ENCODE data around the gene UCP2.
A peak's percentile ranks its signal among the peaks of the same experiment; 100 is the strongest.

The UCP2 gene, protein sequence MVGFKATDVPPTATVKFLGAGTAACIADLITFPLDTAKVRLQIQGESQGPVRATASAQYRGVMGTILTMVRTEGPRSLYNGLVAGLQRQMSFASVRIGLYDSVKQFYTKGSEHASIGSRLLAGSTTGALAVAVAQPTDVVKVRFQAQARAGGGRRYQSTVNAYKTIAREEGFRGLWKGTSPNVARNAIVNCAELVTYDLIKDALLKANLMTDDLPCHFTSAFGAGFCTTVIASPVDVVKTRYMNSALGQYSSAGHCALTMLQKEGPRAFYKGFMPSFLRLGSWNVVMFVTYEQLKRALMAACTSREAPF

DNA sequence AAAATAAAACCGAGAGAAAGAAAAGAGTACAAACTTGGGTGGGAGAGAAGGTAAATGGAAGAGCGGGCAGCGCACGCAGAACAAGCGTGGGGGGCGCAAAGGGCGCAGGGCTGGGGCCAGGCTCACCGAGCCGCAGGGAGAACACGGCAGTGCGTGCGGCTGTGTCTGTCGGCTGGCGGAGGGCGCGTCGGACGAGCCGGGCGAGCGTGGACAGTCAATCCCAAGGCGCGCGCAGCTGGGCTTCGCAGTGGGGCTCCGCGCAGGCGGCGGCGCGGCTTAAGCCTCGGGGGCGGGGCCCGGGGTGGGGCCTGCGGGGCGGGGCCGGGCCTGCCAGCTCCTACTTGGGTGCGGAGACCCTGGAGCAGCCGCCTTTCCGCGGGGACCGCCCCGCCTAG is at the start of gene UCP2:
Gene UCP2 (minus strand): TSS at position 249 of the 395 bp plus-strand sequence. CDS start 4,465 bp downstream, outside the sequence.
- peak; percentile 75 to 95 for DNase-seq

DNA sequence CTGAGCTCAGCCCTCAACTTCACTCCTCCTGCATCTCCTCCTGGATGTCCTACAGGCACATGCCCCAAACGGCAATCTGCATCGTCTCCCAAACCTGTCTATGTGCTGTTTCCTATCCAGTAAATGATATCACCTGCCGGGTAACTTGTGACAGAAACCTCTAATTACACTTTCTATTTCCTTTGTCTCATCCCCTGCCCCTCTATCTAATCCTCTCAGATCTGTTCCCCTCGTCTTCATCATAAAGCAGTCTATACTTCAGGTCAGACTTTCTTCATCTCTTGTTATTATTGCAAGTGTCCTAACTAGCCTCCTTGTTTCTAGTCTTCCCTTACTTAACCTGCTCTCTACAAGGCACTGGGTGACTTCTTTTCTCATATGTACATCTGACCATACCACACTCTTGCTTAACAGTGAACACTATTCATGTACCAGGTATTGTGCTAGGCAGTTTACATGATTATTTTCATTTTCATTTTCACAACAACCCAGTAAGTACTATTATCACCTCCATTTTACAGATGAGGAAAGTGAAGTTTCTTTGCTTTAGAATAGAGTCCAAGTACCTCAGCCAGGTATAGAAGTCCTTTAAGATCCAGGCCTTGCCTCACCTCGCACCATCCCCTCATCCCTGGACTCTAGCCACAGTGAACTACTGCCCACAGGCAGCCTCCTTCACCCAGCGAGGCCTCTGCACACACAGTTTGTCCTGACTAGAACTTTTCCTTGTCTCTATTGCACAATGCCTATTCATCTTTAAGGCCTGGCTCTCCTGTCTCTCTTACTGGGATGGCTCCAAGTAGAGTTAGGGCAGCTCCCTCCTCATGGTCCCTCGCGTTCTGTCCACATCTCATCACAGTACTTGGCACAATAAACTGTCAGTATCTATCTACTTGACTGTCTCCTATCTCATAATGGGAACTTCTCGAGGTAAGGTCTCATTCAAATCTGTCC is 48.4 kb upstream of the UCP2 start:
- DNase-seq = no peak

DNA sequence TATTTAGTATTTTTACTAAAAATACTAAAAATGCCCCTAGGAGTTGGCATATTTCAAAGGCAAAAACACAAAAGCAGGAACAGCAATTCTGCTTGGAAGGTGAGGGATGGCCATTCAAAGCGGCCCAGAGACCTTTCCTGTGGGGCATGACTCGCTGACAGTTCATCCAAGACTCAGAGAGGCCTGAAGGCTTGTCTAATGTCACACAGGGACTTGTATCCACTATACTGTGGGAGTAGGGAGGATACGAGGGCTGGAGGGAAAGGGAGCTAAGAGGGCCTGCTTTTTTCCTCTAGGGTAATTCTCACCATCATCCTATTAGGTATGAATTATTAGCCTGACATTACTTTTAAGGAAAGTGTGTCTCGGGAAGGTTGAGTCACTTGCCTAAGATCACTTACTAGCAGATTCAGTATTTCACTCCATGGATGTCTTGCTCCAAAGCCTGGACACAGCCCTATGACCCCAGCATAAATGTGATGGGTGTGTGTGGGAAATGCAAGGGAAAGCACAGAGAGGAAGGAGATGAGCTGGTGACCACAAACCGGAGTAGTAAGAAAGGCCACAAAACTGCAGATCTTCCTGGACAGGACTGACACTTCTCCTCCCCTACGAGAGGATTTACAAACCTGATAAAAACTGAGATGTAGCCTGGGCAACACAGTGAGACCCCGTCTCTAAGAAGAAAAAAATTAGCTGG is 43.0 kb upstream of the UCP2 start:
- no peak for DNase-seq

DNA sequence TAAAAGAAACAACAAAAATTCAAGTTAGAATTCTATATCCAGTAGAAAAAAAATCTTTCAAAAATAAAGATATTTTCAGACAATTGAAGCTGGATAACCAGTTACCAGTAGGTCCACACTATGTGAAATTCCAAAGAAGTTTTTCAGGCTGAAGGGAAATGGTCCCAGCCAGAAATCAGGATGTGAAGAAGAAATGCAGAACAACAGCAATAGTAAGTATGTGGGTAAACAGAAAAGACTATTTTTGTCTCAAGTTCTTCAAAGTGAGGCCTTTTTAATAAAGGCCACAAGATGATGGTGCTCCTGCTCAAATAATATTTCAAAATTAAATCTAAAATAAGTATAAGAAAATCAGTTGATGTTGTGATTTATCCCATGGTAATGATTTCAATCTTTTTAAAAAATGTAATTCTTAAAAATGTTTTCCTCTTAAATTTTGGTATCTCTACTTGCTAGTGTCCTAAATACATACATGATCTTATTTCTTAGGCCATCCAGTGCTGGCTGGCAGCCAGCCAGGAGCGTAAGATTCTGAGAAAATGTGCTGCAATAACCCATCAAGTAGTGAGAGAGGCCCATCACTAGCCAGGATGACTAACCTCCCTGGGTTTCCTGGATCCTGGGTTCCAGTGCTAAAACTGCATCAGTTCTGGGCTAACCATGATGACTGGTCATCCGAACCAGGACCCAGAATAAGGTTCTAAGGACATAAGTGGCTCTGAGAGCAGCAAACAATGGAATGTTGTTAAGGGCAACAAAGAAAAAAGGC is 41.8 kb upstream of the UCP2 start:
- DNase-seq = no peak

DNA sequence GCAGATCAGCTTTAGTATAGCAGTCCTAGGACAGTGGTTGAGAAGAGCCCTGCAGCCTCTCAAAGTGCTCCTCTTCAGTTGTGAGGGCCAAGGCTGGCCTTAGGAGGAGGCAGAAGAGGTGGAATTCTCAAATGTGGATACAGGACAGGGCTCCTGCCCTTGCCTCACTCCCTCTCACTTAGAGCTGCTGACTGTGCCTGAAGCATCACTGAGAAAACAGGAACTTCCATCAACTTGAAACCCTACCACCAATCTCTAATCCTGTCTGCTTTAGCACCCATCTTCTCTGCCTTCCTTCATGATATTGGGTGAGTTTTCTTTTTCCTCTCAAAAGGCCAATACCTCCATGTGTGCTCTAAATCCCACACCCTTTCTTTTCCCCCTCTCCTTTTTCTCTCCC is 40.6 kb upstream of the UCP2 start:
- no peak for DNase-seq

DNA sequence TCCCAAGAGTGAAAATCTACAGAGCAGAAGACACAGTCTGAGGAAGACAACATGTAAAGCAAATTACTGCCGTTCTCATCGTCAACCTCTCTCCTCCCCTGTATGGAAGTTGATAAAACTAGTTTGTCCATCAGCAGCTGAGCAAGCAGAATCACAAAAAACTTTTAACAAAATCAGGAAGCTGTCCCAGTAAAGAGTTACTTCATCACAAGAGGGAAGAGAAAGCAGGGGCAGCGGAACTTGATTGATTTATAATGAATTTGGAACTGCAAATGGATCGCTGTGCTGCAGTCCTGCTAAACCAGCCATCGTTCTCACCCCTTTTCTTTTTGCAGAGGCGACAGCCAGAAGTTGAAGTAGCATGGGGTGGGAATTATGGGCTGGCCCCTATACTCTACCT is 39.9 kb upstream of the UCP2 start:
- DNase-seq = no peak

DNA sequence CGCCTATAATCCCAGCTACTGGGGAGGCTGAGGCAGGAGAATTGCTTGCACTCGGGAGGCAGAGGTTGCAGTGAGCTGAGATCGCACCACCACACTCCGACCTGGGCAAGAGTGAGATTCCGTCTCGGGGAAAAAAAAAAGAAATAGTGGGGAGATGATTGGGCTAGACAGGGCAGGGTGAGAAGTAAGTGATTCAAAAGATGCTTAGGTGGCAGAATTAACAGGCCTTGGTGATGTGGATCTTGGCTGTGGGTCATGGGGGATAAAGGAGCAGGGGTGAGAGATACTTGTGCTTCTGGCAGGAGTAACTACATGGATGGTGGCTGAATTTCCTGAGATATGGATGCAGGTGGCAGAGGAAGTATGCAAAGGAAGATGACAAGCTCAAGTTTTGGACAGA is 39.4 kb upstream of the UCP2 start:
- no peak for DNase-seq

DNA sequence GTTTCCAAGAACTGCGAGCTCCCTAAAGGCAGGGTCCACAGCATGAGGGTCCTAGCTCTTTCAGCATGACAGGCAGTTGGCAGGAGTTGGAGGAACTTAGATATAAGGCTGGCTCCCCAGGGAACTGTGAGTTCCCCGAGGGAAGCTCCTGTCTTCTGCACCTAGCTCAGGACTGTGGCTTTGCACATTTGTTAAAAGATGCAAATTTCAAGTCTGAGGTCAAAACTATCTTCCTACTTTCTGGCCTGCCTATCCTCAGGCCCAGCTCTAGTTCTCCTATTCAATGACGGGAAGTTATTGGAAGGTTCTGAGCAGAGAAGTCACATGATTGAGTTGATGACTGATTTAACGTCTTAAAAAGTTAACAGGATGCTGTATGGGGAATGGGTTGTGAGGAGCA is 37.9 kb upstream of the UCP2 start:
- DNase-seq = no peak

DNA sequence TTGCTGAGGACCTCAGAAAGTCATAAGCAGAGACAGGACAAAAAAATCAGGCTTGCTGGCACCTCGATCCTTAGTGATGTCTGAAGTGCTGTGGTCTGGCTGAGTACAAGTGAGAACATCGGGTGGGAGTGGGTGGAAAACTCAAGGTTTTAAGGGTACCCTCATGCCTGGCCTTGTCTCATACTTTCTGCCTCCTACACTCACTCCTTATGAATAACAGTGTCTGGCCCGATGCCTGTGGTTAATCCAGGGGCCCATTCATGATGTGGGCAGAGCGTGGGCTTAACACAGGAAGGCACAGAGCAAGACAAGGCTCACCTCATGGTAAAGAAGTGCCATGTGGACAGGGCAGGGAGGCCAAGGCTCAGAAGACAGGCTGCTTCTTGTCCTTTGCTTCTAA is 37.2 kb upstream of the UCP2 start:
- no peak for DNase-seq

DNA sequence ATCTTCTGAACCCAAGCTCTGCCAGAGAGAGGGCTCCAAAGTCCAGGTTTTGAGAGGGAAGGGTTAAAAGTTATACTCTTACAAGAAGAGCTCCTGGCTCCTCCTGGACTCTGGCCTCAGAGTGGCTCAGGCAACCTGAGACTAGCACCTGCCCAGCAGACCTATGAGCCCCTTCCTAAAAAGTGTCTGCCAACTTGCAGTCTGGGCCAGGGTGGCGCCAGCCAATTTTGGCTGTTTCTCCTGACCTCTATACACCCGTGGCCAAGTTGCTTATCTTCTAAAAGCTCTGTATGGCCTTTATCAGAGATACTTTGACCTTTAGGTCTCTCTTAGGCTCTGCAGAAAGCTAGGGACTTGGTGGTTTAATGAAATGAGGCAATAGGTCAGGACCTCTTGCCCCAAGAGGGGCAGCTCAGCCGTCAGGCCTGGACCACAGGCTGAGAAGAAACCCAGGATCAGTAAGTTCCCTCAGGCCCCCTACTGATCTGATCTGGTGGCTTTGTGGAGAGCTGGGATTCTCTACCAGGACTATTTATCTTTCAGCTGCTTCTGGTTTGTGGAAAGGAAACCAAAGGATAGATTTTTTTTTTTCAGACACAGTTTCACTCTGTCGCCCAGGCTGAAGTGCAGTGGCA is 36.6 kb upstream of the UCP2 start:
- no peak for DNase-seq

DNA sequence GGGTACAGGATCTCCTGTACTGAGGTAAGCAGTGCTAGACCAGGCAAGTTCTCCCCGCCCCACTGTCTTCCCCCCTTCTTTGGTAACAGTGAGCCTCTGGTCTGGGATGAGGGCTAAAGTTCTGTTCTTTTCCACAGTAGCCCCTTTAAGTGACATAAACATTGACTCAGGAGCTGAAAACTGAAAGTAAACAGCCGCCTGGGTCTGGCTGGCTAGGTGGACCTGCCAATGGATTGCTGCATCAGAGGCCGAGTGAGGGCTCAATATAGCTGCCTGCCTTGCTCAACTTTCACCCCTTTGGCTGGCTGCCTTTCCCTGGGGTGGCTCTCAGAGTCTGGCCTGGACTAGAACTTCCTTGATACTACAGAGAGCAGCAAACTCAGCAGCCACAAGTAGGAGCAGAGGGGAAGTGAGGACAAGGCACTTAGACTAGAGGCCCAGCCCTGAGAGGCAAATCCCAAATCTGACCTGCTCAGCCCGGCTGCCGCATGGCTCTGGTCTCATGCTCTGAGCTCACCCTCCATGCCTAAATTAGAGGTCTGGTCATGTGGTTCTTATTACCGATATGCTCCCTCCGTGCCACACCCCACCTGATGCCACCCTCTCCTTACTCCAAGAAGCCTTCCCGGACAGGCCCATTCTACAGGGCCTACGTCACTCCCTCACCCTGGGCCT is 35.8 kb upstream of the UCP2 start:
- DNase-seq = no peak

DNA sequence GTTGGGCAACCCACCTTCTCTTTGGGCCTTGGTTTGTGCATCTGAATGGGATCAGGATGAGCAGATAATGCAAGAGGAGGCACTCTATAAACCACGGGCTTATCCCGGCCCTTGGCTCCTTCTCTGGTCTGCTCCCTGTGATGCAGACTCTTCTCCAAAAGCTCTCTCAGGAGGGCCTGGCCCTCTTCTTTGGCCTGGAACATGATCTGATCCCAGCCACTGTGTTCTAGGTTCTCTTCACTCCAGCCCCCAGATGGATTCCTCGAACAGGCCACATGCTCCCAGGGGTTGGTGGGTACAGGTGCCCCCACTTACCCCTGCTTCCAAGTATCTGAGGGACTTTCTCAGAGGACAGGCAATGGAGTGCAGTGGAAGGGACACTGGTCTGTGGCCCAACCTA is 35.0 kb upstream of the UCP2 start:
- DNase-seq = no peak

DNA sequence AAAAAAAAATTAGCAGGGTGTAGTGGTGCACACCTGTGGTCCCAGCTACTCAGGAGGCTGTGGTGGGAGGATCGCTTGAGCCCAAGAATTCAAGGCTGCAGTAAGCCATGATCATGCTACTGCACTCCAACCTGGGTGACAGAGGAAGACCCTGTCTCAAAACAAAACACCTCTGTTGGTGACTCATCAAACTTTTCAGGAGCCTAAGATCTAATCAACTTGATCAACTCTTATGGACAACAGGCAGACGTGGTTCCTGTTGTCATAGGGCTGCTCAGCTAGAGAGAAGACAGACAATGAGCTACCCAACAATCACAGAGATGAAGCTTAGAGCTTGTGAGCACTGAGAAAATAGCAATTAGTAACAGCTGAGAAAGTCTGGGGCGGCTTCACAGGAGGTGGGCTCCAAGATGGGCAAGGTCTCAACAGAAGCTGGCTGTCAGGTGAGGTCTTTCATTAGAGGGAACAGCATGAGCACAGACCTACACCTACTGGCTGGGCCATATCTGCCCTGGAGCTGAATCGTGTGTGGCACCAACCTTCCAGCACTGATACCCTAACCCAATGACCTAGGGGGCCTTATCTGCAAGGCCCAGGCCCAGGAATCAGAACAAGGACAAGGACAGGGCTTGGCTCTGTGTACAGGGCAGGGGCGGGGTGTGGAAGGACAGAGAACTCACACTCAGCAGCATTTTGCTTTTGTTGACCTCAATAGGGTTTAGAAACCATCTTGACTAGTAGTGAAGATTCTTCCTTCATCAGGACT is 33.5 kb upstream of the UCP2 start:
- DNase-seq = no peak

DNA sequence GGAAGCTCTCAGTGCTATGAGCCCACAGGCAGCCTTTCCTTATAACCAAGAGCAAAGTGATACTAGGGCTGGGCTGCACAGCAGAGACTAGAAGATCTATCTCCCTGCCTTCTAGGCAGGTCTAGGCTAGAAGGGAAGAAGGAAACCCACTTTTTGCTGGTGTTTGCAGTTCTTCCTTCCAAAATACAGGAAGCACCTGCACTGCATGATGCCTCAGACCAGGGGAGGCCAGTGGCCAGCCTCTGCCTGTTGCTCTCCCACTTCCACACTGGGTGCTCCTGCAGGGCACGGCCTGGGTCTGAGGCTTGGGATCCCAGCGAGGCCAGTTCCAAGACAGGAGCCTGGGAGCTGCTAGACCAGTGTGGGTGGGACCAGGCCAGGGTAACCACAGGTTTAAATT is 32.2 kb upstream of the UCP2 start:
- DNase-seq = no peak

DNA sequence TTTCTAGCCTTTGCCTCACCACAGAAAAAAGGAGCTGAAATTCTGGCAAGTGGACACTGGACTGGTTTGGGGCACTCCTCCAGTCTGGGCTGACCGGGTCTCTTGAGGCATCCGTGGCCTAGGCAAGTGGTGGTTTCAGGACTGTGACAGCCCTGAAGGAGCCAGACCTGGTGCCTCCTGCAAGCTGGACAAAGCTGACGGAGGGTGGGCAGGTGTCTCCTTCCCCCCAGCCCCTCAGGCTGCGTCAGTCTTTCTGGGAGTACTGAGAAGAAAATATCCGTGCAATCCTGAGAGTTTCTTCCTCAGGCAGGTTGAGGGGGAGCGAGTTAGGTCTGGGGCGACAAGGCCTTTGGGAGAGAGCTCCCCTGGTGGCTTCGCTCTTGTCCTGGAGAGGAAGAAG is 30.5 kb upstream of the UCP2 start:
- DNase-seq = no peak

DNA sequence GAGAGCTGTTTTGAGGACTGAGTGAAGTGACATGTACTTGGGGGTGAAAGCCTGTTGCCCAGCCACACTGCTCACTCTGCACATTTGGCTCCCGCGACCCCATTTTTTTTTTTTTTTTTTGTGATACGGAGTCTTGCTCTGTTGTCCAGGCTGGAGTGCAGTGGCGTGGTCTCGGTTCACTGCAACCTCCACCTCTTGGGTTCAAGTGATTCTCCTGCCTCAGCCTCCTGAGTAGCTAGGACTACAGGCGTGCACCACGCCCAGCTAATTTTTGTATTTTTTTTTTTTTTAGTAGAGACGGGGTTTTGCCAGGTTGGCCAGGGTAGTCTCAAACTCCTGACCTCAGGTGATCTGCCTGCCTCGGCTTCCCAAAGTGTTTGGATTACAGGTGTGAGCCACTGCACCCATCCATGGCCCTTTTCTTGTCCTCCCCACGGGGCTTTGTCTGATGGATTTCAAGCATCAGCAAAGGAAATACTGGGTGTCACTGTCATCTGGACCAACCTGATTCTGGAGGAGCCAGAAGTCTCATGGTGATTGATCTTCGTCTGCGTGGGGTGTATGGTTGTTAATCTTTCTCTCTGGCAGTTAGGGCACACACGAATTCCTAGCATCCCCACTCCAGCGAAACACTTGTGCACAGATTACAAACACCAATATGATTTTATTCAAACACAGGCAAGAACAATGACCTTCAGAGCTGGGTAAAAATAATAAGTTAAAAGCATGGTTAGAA is 29.6 kb upstream of the UCP2 start:
- DNase-seq = no peak

DNA sequence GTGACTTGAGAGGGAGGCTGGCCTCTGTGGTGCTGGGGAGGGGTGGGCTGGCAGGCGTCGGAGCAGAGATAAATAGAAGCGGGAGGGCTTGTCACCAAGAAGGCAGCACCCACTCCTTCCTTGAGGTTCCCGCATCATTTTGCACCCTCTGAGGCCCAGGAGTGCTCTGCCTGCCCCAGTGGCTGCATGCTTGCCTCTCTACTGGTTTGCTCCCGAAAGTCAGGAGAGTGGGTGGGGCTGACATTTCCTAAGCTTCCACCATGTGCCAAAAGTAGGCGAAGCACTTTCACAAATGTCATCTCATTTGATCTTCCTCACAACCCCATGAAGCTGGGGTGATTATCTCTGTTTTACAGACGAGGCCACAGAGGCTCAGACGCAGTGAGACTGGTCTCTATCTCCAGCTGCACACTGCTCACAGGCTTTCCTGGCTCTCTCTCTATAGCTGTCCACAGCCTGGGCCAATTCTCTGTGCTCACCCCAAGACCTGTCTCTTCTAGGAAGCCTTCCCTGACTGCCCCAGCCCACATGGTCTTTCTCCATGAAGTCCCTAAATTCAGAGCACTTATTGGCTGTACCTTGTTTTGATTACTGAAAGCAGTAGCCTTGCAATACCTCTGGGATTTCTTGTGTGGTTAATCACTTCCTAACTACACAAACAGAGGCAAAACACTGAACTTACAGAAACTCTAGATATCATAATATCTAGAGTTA is 28.9 kb upstream of the UCP2 start:
- DNase-seq = no peak

DNA sequence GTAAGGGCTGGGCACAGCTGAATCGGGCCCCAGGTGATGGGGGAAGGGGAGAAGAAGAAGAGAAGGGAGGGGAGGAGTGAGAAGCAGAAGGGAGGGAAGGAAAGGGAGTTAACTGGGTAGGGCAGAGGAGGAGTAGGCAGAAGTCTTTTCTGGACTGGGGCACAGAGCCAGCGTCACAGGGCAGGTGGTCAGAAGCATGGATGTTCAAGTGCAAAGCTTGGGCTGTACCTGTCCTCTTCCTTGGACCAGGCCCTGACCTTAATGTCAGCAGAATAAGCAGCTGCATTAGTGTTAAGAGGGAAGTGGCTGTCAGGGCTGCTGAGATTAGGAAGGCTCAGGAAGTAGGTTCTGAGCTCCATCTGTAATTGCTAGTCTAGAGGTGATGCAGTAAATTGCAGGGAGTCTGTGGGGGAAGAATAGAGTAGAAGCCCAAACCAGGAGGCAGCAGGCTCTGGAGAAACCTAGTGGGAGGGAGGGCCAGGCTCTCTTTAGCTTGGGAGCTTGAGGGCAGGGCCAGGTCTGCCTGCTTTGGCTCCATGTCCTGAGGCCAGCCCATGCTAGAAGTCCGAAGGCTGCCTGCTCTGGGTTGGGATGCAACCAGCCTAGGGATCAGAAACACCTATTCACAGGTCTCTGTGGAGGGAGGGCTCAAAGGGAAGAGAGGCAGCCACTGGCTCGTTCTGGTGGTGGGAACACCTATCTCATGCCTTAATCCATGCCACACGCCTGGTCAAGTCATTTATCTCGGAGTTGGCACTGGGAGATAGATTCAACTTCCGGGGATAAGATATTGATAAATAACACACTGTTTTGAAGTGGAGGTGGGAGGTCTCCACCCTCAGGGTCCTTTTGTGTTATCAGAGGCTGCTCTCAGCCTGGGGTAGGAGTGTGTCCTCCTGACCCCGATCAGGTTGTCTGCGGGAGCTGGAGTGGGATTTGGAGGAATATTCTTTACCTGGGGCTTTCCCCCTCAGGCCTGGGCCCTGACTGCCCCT is 28.0 kb upstream of the UCP2 start:
- no peak for DNase-seq
